ENCODE measurements around the gene ERRFI1.
A peak's percentile ranks its signal among the peaks of the same experiment; 100 is the strongest.

The ERRFI1 gene

GRCh38 chr1:8003438-8004112 lies 22.5 kb downstream of the ERRFI1 start:
- no peak for DNase-seq

GRCh38 chr1:8002921-8003320 lies 23.2 kb downstream of the ERRFI1 start:
- DNase-seq, result no peak

GRCh38 chr1:8002329-8002910 lies 23.7 kb downstream of the ERRFI1 start:
- DNase-seq, result peak; percentile 23 to 59 (median 41)

- DNase-seq, result no peak
Measured at GRCh38 chr1:7995437-7995836, 30.7 kb downstream of the ERRFI1 start.

GRCh38 chr1:7994827-7995226 lies 31.3 kb downstream of the ERRFI1 start:
- DNase-seq, result no peak

- peak in 2 of 4 experiments; percentile 23 to 44 for DNase-seq
Measured at GRCh38 chr1:7993593-7994479, 32.3 kb downstream of the ERRFI1 start.

- no peak for DNase-seq
Measured at GRCh38 chr1:7992885-7993284, 33.2 kb downstream of the ERRFI1 start.

- DNase-seq, result no peak
Measured at GRCh38 chr1:7991504-7992440, 34.3 kb downstream of the ERRFI1 start.

GRCh38 chr1:7989762-7990428 lies 36.2 kb downstream of the ERRFI1 start:
- no peak for DNase-seq

- DNase-seq, result no peak
Measured at GRCh38 chr1:7988576-7988975, 37.5 kb downstream of the ERRFI1 start.

- no peak for DNase-seq
Measured at GRCh38 chr1:7987528-7987927, 38.6 kb downstream of the ERRFI1 start.

- DNase-seq, result no peak
Measured at GRCh38 chr1:7985851-7986612, 40.1 kb downstream of the ERRFI1 start.

- no peak for DNase-seq
Measured at GRCh38 chr1:7984811-7985210, 41.3 kb downstream of the ERRFI1 start.

GRCh38 chr1:7983086-7983778 lies 42.9 kb downstream of the ERRFI1 start:
- no peak for DNase-seq

- DNase-seq, result no peak
Measured at GRCh38 chr1:7980984-7981383, 45.1 kb downstream of the ERRFI1 start.

- peak; percentile 54 to 67 (median 64) for DNase-seq
Measured at GRCh38 chr1:7975212-7975865, 50.8 kb downstream of the ERRFI1 start.

- DNase-seq, result no peak
Measured at GRCh38 chr1:7973086-7973485, 53.0 kb downstream of the ERRFI1 start.

GRCh38 chr1:7972285-7972684 lies 53.8 kb downstream of the ERRFI1 start:
- DNase-seq, result no peak

- no peak for DNase-seq
Measured at GRCh38 chr1:7971024-7971423, 55.1 kb downstream of the ERRFI1 start.

GRCh38 chr1:7970246-7970645 lies 55.9 kb downstream of the ERRFI1 start:
- DNase-seq, result no peak
